AG04450 (cell line): Measurements from ENCODE around the gene GSG1L. TPM values are rescaled to one million over a fixed set of nuclear protein-coding genes. Genes with fewer than 3 reads are reported as not detected.

ENCODE experiments used
- CTCF ChIA-PET: fragments of 300-600, 350-600 bp; formaldehyde crosslinking; extraction: SDS; loops from one replicate; lab custom pipeline; 2022; ENCODE audit warnings: antibody characterized with exemption, inconsistent platforms; lab: Charles Lee
- POLR2A ChIA-PET: fragments of 350-600 bp; formaldehyde crosslinking; extraction: SDS; loops from one replicate; lab custom pipeline; 2021; ENCODE audit warnings: antibody characterized with exemption, inconsistent platforms; lab: Yijun Ruan, JAX
- DNase-seq: peaks from one replicate; pipeline ENCODE4 v3.0.0-alpha.2; 2011; ENCODE audit warnings: low read depth, low spot score
- H3K27ac ChIP-seq: one replicate; pipeline ENCODE4 v1.5.1; 2012; ENCODE audit warnings: low read depth, low read length, control low read depth
- H3K27me3 ChIP-seq: one replicate; pipeline ENCODE4 v1.6.0; 2012; ENCODE audit warnings: low read length; ENCODE audit not compliant: control insufficient read depth, insufficient read depth
- H3K4me3 ChIP-seq: 2 replicates; pipeline ENCODE4 v1.5.1; 2011; ENCODE audit warnings: mild to moderate bottlenecking, low read depth, low read length, control low read depth
- H3K9me3 ChIP-seq: 2 replicates; pipeline ENCODE4 v1.5.1; 2012; ENCODE audit warnings: low read length; ENCODE audit not compliant: control insufficient read depth, insufficient read depth
- polyA plus RNA-seq: library from polyadenylated mRNA; depleted of rRNA; stranded (reverse); fragments of >200 nt; gene quantifications from 2 replicates; pipeline ENCODE4 v1.2.3, GENCODE V29; 2011
- TF ChIP-seq, protein P1 (sequence below): IDR thresholded peaks from 2 replicates; pipeline ENCODE4 v1.5.1; 2011; ENCODE audit warnings: low read depth, low read length, control low read depth, inconsistent platforms

Gene GSG1L
- polyA plus RNA-seq, 1 experiment: not detected

DNA sequence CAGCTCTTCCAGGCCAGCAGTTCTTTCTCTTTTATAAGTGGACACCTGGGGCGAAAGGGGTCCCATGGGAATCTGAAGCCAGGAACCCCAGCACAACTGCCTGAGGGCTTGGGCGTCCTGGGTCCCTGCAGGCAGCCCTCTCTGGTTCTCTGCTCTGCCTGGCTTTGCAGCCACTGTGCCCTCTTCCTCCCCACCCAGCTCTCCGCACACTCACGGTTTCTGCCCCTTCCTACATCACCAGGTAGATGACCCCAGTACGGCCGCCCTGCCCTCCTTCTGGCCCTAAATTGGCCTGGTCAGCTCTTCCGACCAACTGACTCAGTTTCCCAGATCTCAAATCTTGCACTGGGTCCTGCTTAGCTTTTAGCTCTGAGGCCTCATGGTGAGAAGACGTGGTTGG, 288.3 kb downstream of the GSG1L start:
- ChIA-PET CTCF (no interaction called here), POLR2A (interaction anchor here (0.6 kb wide), 1 partner anchor 46 kb away, joined by 3 read pairs; no protein-coding TSS in a partner anchor)
- no peak for DNase-seq
- H3K27me3 ChIP-seq: no peaks in the 10 kb centered on the region
- H3K27ac ChIP-seq: no peak overlapping the region
- TF ChIP-seq, protein P1, sequence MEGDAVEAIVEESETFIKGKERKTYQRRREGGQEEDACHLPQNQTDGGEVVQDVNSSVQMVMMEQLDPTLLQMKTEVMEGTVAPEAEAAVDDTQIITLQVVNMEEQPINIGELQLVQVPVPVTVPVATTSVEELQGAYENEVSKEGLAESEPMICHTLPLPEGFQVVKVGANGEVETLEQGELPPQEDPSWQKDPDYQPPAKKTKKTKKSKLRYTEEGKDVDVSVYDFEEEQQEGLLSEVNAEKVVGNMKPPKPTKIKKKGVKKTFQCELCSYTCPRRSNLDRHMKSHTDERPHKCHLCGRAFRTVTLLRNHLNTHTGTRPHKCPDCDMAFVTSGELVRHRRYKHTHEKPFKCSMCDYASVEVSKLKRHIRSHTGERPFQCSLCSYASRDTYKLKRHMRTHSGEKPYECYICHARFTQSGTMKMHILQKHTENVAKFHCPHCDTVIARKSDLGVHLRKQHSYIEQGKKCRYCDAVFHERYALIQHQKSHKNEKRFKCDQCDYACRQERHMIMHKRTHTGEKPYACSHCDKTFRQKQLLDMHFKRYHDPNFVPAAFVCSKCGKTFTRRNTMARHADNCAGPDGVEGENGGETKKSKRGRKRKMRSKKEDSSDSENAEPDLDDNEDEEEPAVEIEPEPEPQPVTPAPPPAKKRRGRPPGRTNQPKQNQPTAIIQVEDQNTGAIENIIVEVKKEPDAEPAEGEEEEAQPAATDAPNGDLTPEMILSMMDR: no peak
- no peaks in the 10 kb centered on the region for H3K9me3 ChIP-seq
- H3K4me3 ChIP-seq: no peak overlapping the region

DNA sequence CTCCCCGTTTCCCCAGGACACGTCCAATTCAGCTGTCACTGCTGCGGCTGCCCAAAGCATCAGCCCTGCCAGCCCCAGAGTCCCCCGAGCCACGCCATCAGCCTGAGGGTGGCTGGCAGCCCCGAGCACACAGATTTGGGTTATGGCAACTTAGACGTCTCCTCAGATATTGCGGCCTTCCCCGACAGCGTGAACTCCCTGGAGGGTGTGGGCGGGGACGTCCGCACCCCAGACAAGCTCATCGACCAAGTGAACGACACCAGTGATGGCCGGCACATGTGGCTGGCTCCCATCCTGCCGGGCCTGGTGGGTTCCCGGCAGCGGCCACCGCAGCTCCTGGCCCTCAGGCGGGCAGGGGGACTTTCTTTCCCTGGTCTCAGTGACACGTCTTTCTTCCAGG, 288.7 kb downstream of the GSG1L start:
- Histone ChIP-seq H3K9me3 (no peaks in the 10 kb centered on the region), H3K27ac (no peak overlapping the region), H3K4me3 (no peak overlapping the region), H3K27me3 (no peaks in the 10 kb centered on the region)
- ChIA-PET POLR2A (no interaction called here), CTCF (no interaction called here)
- no peak for DNase-seq
- TF ChIP-seq, protein P1: no peak

DNA sequence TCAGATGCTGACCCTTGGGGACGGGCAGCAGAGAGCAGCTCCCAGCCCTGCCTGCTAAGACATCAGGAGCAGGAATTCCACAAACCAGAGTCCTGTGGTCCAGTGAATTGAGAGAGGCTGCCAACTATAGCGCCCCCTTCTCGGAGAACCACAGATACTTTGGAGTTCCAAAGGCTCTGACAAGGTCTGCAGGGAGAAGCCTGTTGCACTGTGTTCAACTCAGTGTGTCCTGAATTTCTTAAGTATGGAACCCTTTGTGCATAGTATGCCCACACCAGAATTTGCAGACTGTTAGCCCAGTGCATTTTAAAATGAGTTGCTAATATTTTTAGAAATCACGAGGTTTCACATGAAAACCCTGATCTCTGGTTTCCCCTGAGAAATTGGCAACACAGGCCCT, 290.2 kb downstream of the GSG1L start:
- no peak for DNase-seq
- Histone ChIP-seq H3K4me3 (no peak overlapping the region), H3K9me3 (no peaks in the 10 kb centered on the region), H3K27ac (no peak overlapping the region), H3K27me3 (no peaks in the 10 kb centered on the region)
- ChIA-PET CTCF (no interaction called here), POLR2A (no interaction called here)
- TF ChIP-seq, protein P1: no peak

DNA sequence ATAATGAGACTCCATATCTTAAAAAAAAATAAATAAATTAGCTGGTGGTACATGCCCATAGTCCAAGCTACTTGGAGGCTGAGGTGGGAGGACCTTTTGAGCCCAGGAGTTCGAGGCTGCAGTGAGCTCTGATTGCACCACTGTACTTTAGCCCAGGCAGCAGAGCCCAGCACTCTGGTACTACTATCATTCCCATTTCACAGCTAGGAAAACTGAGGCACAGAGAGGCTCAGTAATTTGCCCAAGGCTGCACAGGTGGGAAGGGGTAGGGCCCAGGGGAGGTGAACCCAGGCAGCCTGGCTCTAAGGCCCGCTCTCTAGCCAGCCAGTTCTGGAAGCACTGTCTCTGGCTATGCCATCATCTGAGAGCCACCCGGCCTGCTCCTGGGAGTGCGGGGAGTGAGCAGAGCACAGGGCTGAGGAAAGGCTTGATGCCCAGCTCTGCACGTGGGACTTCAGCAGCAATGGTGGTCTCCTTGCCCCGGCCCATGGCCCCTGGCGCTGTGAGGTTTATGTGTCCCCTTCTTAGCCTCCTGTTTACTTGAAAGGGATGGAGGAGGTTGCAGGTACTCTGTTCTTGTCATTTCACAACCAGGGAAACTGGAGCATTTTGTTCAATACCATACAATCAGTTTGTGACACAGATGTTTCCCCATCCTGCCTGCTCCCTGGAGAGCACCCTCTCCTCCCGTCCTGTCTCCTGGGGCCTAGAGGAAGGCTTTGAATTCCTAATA, 291.3 kb downstream of the GSG1L start:
- ChIA-PET CTCF (interaction anchor here (0.9 to 1.5 kb wide), 2 partner anchors 8 to 241 kb away, joined by 3 to 7 read pairs; no protein-coding TSS in a partner anchor), POLR2A (no interaction called here)
- no peak for DNase-seq
- TF ChIP-seq, protein P1: no peak
- Histone ChIP-seq H3K9me3 (no peaks in the 10 kb centered on the region), H3K4me3 (no peak overlapping the region), H3K27ac (no peak overlapping the region), H3K27me3 (no peaks in the 10 kb centered on the region)

DNA sequence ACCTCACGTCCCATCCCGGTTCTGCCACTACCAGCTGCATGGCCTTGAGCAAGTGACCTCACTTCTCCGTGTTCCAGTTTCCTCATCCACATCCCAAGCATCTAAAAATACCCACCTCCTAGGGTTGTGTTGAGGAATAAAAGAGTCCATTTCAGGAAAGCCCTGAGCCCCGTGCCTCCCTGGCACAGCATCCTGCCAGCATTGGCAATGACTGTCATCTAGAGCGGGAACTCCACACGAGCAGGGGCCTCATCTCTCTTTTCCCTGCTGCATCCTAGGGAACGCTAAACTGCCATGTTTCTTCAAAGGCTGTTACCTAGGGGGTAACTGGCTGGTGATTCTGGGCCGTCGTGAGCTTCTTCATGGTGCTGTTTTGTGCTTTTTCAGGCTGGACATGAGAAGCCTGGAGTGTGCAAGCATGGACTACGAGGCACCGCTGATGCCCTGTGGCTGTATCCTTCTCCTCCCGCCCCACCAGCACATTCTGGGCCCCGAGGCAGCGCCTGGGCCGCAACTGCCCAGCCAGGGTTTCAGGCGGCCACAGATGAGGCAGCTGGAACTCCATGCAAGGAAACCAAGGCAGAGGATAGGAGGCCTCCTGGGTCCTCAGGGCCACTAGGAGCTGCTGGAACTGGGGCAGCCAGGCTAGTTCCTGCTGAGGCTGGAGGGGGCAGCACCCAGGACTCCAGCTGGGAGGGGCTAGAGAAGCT, 292.2 kb downstream of the GSG1L start:
- Histone ChIP-seq H3K9me3 (no peaks in the 10 kb centered on the region), H3K27me3 (no peaks in the 10 kb centered on the region), H3K4me3 (no peak overlapping the region), H3K27ac (no peak overlapping the region)
- CTCF ChIA-PET: interaction anchor here (0.8 to 1.5 kb wide), 3 partner anchors 8 to 240 kb away, joined by 3 to 7 read pairs (median 3); no protein-coding TSS in a partner anchor
- TF ChIP-seq, protein P1: no peak
- no peak for DNase-seq
- POLR2A ChIA-PET: no interaction called here
